ENCODE results near the gene REX1BD. TPM values are rescaled to one million over a fixed set of nuclear protein-coding genes. Genes with fewer than 3 reads are reported as not detected.

The REX1BD gene
- total RNA-seq, 6 experiments from 2014 or later, result 30.4 to 71.7 (median 45.6) TPM

- no peak for TF ChIP-seq CTCF (IDR thresholded peaks at IDR 0.05)
- TF ChIP-seq POLR2A (IDR thresholded peaks at IDR 0.05), result no peak
- no peaks in the 10 kb centered on the region for H3K27me3 ChIP-seq
- H3K4me1 ChIP-seq, result peaks cover 0 to 16% (median 6%) of the 10 kb centered on the region in 4 donors
- no peak for ATAC-seq
- no peak overlapping the region for H3K4me3 ChIP-seq
- H3K36me3 ChIP-seq, result peaks cover 0 to 9% (median 2%) of the 10 kb centered on the region in 4 donors
- no peaks in the 10 kb centered on the region for H3K9me3 ChIP-seq
- intact Hi-C loops (cut with DNase I), result loop anchor here in 1 of 2 donors (5.0 kb wide), 1 partner anchor 252 kb away; no protein-coding TSS in a partner anchor
- H3K27ac ChIP-seq, result no peak overlapping the region
- no peak for DNase-seq
- WGBS (ENCODE audit: insufficient coverage, low coverage, low lambda C conversion rate, missing lambda C conversion rate), result 9% methylated on average over 7 of the region's 26 CpGs
Measured at GRCh38 chr19:18594824-18595373, 6.3 kb downstream of the REX1BD start.

GRCh38 chr19:18595475-18595874 lies 6.9 kb downstream of the REX1BD start:
- intact Hi-C loops (cut with DNase I), result no loop called here
- Histone ChIP-seq H3K9me3 (no peaks in the 10 kb centered on the region), H3K27ac (no peak overlapping the region), H3K4me3 (no peak overlapping the region), H3K4me1 (peaks cover 0 to 15% (median 5%) of the 10 kb centered on the region in 4 donors), H3K36me3 (peaks cover 0 to 9% (median 2%) of the 10 kb centered on the region in 4 donors), H3K27me3 (no peaks in the 10 kb centered on the region)
- ATAC-seq (no peak), DNase-seq (no peak)
- TF ChIP-seq CTCF (IDR thresholded peaks at IDR 0.05), result no peak
- no peak for TF ChIP-seq POLR2A (IDR thresholded peaks at IDR 0.05)
- WGBS (ENCODE audit: insufficient coverage, low coverage, low lambda C conversion rate, missing lambda C conversion rate), result 67% methylated on average over 3 of the region's 6 CpGs

- TF ChIP-seq CTCF (IDR thresholded peaks at IDR 0.05), result no peak
- TF ChIP-seq POLR2A (IDR thresholded peaks at IDR 0.05), result no peak
- Histone ChIP-seq H3K27me3 (no peaks in the 10 kb centered on the region), H3K4me1 (peaks cover 0 to 15% (median 5%) of the 10 kb centered on the region in 4 donors), H3K36me3 (no peaks in the 10 kb centered on the region), H3K4me3 (no peak overlapping the region), H3K27ac (no peak overlapping the region), H3K9me3 (no peaks in the 10 kb centered on the region)
- ATAC-seq (peak; percentile 78 to 87 (median 82)), DNase-seq (peak in 2 of 3 donors; percentile 73 to 77)
- intact Hi-C loops (cut with DNase I), result no loop called here
- WGBS (ENCODE audit: insufficient coverage, low coverage, low lambda C conversion rate, missing lambda C conversion rate), result 4% methylated on average over 5 of the region's 21 CpGs
Measured at GRCh38 chr19:18596752-18597157, 8.2 kb downstream of the REX1BD start.

- TF ChIP-seq CTCF (IDR thresholded peaks at IDR 0.05), result no peak
- TF ChIP-seq POLR2A (IDR thresholded peaks at IDR 0.05), result no peak
- H3K27ac ChIP-seq, result no peak overlapping the region
- no peak overlapping the region for H3K4me3 ChIP-seq
- ATAC-seq (no peak), DNase-seq (no peak)
- 54% methylated on average over 7 of the region's 25 CpGs for WGBS (ENCODE audit: insufficient coverage, low coverage, low lambda C conversion rate, missing lambda C conversion rate)
- peaks cover 0 to under 1% of the 10 kb centered on the region in 2 donors for H3K27me3 ChIP-seq
- H3K4me1 ChIP-seq, result peaks cover 0 to 15% (median 5%) of the 10 kb centered on the region in 4 donors
- intact Hi-C loops (cut with DNase I), result no loop called here
- no peaks in the 10 kb centered on the region for H3K36me3 ChIP-seq
- H3K9me3 ChIP-seq, result no peaks in the 10 kb centered on the region
Measured at GRCh38 chr19:18597809-18598660, 9.4 kb downstream of the REX1BD start.

Measured in right lobe of liver (tissue), 6 donors.